HepG2 (cell line): Measurements from ENCODE around the gene ZNF644. TPM values are rescaled to one million over a fixed set of nuclear protein-coding genes. Genes with fewer than 3 reads are reported as not detected.
A peak's percentile ranks its signal among the peaks of the same experiment; 100 is the strongest.

Experiments
- FLYWCH1 ChIP-seq: sonication (generic); formaldehyde crosslinking; IDR thresholded peaks from 2 replicates; pipeline ENCODE4 v1.8.1; 2023; ENCODE audit warnings: mild to moderate bottlenecking, missing genetic modification reagents
- GTF2F1 ChIP-seq: fragments of 150-350 bp; IDR thresholded peaks from 2 replicates; pipeline ENCODE4 v1.6.1; 2014; ENCODE audit warnings: low read length
- MTA1 ChIP-seq: sonication (generic); formaldehyde crosslinking; IDR thresholded peaks from 2 replicates; pipeline ENCODE4 v1.4.0; 2020; ENCODE audit warnings: missing genetic modification reagents, mild to moderate bottlenecking, borderline replicate concordance
- MTF1 ChIP-seq: sonication (generic); formaldehyde crosslinking; IDR thresholded peaks from 2 replicates; pipeline ENCODE4 v1.5.0; 2020; ENCODE audit warnings: missing genetic modification reagents
- NAIF1 ChIP-seq: sonication (generic); formaldehyde crosslinking; IDR thresholded peaks from 2 replicates; pipeline ENCODE4 v1.5.0; 2020; ENCODE audit warnings: mild to moderate bottlenecking, missing genetic modification reagents, borderline replicate concordance
- NFYB ChIP-seq: sonication (generic); formaldehyde crosslinking; IDR thresholded peaks from 2 replicates; pipeline ENCODE4 v1.4.0; 2020; ENCODE audit warnings: missing genetic modification reagents
- SMAD3 ChIP-seq: sonication (generic); formaldehyde crosslinking; IDR thresholded peaks from 2 replicates; pipeline ENCODE4 v1.4.0; 2020; ENCODE audit warnings: missing genetic modification reagents
- SPEN ChIP-seq: sonication (generic); formaldehyde crosslinking; IDR thresholded peaks from 2 replicates; pipeline ENCODE4 v1.5.1; 2020; ENCODE audit warnings: low read depth, mild to moderate bottlenecking, missing genetic modification reagents
- ZC3H13 ChIP-seq: sonication (generic); formaldehyde crosslinking; IDR thresholded peaks from 2 replicates; pipeline ENCODE4 v1.8.1; 2023; ENCODE audit warnings: mild to moderate bottlenecking, missing genetic modification reagents, moderate library complexity
- ZNF225 ChIP-seq: sonication (generic); formaldehyde crosslinking; IDR thresholded peaks from 2 replicates; pipeline ENCODE4 v1.4.0; 2020; ENCODE audit warnings: mild to moderate bottlenecking, missing genetic modification reagents
- ZNF234 ChIP-seq: sonication (generic); formaldehyde crosslinking; conservative IDR thresholded peaks from 2 replicates; pipeline ENCODE4 v1.5.1; 2020; ENCODE audit warnings: mild to moderate bottlenecking, missing genetic modification reagents
- ZNF616 ChIP-seq: sonication (generic); formaldehyde crosslinking; IDR thresholded peaks from 2 replicates; pipeline ENCODE4 v1.5.0; 2020; ENCODE audit warnings: low read depth, mild to moderate bottlenecking, missing genetic modification reagents
- ZNF703 ChIP-seq: sonication (generic); formaldehyde crosslinking; IDR thresholded peaks from 2 replicates; pipeline ENCODE4 v1.5.1; 2020; ENCODE audit warnings: missing genetic modification reagents, mild to moderate bottlenecking, moderate library complexity, borderline replicate concordance
- ZNF749 ChIP-seq: sonication (generic); formaldehyde crosslinking; IDR thresholded peaks from 2 replicates; pipeline ENCODE4 v1.8.0; 2022; ENCODE audit warnings: mild to moderate bottlenecking, missing genetic modification reagents, moderate library complexity, borderline replicate concordance
- polyA plus RNA-seq, 8 experiments: library from polyadenylated mRNA; depleted of rRNA in 3 of 8; stranded (reverse) in 7 of 8; unstranded in 1 of 8; fragments of >200 nt; fragmentation: Illumina TruSeq in 4 of 8; extraction: Trizol in 4 of 8; gene quantifications; 2 replicates each; pipeline versions ENCODE4 v1.2.1 to v1.2.3, GENCODE V29; 2011 to 2016; ENCODE audit warnings: low read depth in 4 of 8, missing spikeins in 1 of 8, mixed read lengths in 1 of 8; ENCODE audit not compliant: insufficient read depth in 1 of 8
- total RNA-seq, 5 experiments: library from RNA; depleted of rRNA; stranded (reverse); fragments of >200 nt; fragmentation: Illumina TruSeq; extraction: Trizol; gene quantifications; 2 replicates each; pipeline ENCODE4 v1.2.3, GENCODE V29; 2016; ENCODE audit warnings: low read depth in 1 of 5
- TF ChIP-seq, protein P1 (sequence below): IDR thresholded peaks from 2 replicates; pipeline ENCODE4 v1.4.0; 2020; ENCODE audit warnings: mild to moderate bottlenecking, missing genetic modification reagents
- TF ChIP-seq, protein P2 (sequence below): sonication (generic); formaldehyde crosslinking; IDR thresholded peaks from 2 replicates; pipeline ENCODE4 v1.5.0; 2020; ENCODE audit warnings: missing genetic modification reagents, mild to moderate bottlenecking, borderline replicate concordance
- TF ChIP-seq, protein P3 (sequence below): IDR thresholded peaks from 2 replicates; pipeline ENCODE4 v1.6.1; 2016; ENCODE audit warnings: low read depth
- TF ChIP-seq, protein P4 (sequence below), 2 experiments: fragments of 450-650 bp in 1 of 2; sonication (generic) in 1 of 2; formaldehyde crosslinking; IDR thresholded peaks; 2 replicates each; pipeline versions ENCODE4 v1.5.0 to v1.8.0; 2020 to 2022; ENCODE audit warnings: mild to moderate bottlenecking in 1 of 2, missing genetic modification reagents in 1 of 2
- TF ChIP-seq, protein P5 (sequence below): sonication (generic); formaldehyde crosslinking; IDR thresholded peaks from 2 replicates; pipeline ENCODE4; 2020; ENCODE audit warnings: missing genetic modification reagents, mild to moderate bottlenecking, borderline replicate concordance

Gene ZNF644
- total and polyA plus RNA-seq, 2 of the 13 experiments (the other 11 are each of a cell fraction or from before 2014, with no cell fraction given), result 17.7 to 51.7 TPM

DNA sequence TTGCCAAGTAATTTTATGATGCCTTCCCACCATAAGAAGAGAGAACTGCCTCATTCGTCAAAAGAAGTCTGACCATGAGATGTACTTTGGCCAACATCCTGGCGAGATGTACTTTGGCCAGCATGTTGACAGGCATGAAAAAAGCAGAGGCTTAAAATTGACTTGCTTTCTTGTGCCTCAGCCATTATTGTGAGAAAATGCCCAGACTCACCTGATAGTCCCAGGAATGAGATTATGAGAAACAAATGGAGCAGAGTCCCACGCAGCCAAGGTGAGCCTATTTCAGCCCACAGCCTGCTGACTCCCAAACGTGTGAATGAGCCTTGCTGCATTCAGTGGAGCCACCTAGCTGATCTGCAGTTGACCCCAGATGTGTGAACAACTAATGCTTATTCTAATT is 43.5 kb upstream of the ZNF644 start (continued):
- TF ChIP-seq, protein P1, sequence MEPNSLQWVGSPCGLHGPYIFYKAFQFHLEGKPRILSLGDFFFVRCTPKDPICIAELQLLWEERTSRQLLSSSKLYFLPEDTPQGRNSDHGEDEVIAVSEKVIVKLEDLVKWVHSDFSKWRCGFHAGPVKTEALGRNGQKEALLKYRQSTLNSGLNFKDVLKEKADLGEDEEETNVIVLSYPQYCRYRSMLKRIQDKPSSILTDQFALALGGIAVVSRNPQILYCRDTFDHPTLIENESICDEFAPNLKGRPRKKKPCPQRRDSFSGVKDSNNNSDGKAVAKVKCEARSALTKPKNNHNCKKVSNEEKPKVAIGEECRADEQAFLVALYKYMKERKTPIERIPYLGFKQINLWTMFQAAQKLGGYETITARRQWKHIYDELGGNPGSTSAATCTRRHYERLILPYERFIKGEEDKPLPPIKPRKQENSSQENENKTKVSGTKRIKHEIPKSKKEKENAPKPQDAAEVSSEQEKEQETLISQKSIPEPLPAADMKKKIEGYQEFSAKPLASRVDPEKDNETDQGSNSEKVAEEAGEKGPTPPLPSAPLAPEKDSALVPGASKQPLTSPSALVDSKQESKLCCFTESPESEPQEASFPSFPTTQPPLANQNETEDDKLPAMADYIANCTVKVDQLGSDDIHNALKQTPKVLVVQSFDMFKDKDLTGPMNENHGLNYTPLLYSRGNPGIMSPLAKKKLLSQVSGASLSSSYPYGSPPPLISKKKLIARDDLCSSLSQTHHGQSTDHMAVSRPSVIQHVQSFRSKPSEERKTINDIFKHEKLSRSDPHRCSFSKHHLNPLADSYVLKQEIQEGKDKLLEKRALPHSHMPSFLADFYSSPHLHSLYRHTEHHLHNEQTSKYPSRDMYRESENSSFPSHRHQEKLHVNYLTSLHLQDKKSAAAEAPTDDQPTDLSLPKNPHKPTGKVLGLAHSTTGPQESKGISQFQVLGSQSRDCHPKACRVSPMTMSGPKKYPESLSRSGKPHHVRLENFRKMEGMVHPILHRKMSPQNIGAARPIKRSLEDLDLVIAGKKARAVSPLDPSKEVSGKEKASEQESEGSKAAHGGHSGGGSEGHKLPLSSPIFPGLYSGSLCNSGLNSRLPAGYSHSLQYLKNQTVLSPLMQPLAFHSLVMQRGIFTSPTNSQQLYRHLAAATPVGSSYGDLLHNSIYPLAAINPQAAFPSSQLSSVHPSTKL, result peak; percentile 65
- TF ChIP-seq, protein P2, sequence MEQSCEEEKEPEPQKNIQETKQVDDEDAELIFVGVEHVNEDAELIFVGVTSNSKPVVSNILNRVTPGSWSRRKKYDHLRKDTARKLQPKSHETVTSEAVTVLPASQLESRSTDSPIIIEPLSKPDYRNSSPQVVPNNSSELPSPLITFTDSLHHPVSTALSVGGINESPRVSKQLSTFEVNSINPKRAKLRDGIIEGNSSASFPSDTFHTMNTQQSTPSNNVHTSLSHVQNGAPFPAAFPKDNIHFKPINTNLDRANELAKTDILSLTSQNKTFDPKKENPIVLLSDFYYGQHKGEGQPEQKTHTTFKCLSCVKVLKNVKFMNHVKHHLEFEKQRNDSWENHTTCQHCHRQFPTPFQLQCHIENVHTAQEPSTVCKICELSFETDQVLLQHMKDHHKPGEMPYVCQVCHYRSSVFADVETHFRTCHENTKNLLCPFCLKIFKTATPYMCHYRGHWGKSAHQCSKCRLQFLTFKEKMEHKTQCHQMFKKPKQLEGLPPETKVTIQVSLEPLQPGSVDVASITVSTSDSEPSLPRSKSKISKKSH (CRISPR knock-in tag), result no peak
- no peak for TF ChIP-seq MTF1 (CRISPR knock-in tag)
- TF ChIP-seq, protein P3, sequence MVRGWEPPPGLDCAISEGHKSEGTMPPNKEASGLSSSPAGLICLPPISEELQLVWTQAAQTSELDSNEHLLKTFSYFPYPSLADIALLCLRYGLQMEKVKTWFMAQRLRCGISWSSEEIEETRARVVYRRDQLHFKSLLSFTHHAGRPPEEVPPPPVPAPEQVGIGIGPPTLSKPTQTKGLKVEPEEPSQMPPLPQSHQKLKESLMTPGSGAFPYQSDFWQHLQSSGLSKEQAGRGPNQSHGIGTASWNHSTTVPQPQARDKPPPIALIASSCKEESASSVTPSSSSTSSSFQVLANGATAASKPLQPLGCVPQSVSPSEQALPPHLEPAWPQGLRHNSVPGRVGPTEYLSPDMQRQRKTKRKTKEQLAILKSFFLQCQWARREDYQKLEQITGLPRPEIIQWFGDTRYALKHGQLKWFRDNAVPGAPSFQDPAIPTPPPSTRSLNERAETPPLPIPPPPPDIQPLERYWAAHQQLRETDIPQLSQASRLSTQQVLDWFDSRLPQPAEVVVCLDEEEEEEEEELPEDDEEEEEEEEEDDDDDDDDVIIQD (CRISPR knock-in tag), result peak; percentile 55; the same call in 1 of the 2 replicates
- TF ChIP-seq ZNF616 (CRISPR knock-in tag), result no peak
- TF ChIP-seq, protein P4, sequence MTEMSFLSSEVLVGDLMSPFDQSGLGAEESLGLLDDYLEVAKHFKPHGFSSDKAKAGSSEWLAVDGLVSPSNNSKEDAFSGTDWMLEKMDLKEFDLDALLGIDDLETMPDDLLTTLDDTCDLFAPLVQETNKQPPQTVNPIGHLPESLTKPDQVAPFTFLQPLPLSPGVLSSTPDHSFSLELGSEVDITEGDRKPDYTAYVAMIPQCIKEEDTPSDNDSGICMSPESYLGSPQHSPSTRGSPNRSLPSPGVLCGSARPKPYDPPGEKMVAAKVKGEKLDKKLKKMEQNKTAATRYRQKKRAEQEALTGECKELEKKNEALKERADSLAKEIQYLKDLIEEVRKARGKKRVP (CRISPR knock-in tag; IDR thresholded peaks at IDR 0.05), result no peak
- TF ChIP-seq, protein P5, sequence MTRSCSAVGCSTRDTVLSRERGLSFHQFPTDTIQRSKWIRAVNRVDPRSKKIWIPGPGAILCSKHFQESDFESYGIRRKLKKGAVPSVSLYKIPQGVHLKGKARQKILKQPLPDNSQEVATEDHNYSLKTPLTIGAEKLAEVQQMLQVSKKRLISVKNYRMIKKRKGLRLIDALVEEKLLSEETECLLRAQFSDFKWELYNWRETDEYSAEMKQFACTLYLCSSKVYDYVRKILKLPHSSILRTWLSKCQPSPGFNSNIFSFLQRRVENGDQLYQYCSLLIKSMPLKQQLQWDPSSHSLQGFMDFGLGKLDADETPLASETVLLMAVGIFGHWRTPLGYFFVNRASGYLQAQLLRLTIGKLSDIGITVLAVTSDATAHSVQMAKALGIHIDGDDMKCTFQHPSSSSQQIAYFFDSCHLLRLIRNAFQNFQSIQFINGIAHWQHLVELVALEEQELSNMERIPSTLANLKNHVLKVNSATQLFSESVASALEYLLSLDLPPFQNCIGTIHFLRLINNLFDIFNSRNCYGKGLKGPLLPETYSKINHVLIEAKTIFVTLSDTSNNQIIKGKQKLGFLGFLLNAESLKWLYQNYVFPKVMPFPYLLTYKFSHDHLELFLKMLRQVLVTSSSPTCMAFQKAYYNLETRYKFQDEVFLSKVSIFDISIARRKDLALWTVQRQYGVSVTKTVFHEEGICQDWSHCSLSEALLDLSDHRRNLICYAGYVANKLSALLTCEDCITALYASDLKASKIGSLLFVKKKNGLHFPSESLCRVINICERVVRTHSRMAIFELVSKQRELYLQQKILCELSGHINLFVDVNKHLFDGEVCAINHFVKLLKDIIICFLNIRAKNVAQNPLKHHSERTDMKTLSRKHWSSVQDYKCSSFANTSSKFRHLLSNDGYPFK (CRISPR knock-in tag), result no peak
- TF ChIP-seq FLYWCH1, result no peak
- TF ChIP-seq ZNF749 (CRISPR knock-in tag), result no peak
- TF ChIP-seq ZNF234 (CRISPR knock-in tag), result no peak
- TF ChIP-seq NFYB (CRISPR knock-in tag), result no peak
- TF ChIP-seq ZNF703 (CRISPR knock-in tag), result no peak
- no peak for TF ChIP-seq ZC3H13 (CRISPR knock-in tag)
- TF ChIP-seq NAIF1 (CRISPR knock-in tag), result no peak
- TF ChIP-seq GTF2F1, result no peak
- TF ChIP-seq MTA1 (CRISPR knock-in tag), result no peak
- TF ChIP-seq ZNF225 (CRISPR knock-in tag), result no peak
- TF ChIP-seq SMAD3 (CRISPR knock-in tag), result no peak
- TF ChIP-seq SPEN, result no peak
